NCI-H2081 treated with DMSO at 0.1 percent for 48 hours (cell line): Measurements from ENCODE around the gene ATP6V1G1.
A peak's percentile ranks its signal among the peaks of the same experiment; 100 is the strongest.
"Not testable (repeated sequence)": the region's sequence is repeated elsewhere in the genome, so short reads cannot be mapped to it uniquely, and the experiment has no call there.

ENCODE experiments used
- DNase-seq: peaks from one replicate; lab custom pipeline; 2025; lab: John Stamatoyannopoulos, UW

Gene ATP6V1G1

GRCh38 chr9:114587345-114588202 is at the start of gene ATP6V1G1:
Gene ATP6V1G1, plus strand, starts transcription at chr9:114587769. Its CDS starts 70 bp downstream, at chr9:114587839.
- DNase-seq = peak; percentile 91

GRCh38 chr9:114538241-114538640 is 49.3 kb upstream of the ATP6V1G1 start:
- DNase-seq = no peak

- no peak for DNase-seq
Observed at GRCh38 chr9:114539701-114540380, 47.7 kb upstream of the ATP6V1G1 start.

- DNase-seq = no peak
Observed at GRCh38 chr9:114545055-114545454, 42.5 kb upstream of the ATP6V1G1 start.

- no peak for DNase-seq
Observed at GRCh38 chr9:114546851-114547250, 40.7 kb upstream of the ATP6V1G1 start.

- no peak for DNase-seq
Observed at GRCh38 chr9:114549697-114550330, 37.8 kb upstream of the ATP6V1G1 start.

GRCh38 chr9:114551750-114552685 is 35.6 kb upstream of the ATP6V1G1 start:
- DNase-seq = no peak

GRCh38 chr9:114552706-114553105 is 34.9 kb upstream of the ATP6V1G1 start:
- DNase-seq = no peak

- no peak for DNase-seq
Observed at GRCh38 chr9:114553202-114553601, 34.4 kb upstream of the ATP6V1G1 start.

GRCh38 chr9:114555696-114556095 is 31.9 kb upstream of the ATP6V1G1 start:
- no peak for DNase-seq

GRCh38 chr9:114558027-114558675 is 29.4 kb upstream of the ATP6V1G1 start:
- DNase-seq = no peak

GRCh38 chr9:114559830-114560513 is 27.6 kb upstream of the ATP6V1G1 start:
- DNase-seq = no peak

- no peak for DNase-seq
Observed at GRCh38 chr9:114560956-114561355, 26.6 kb upstream of the ATP6V1G1 start.

- DNase-seq = no peak
Observed at GRCh38 chr9:114561771-114562170, 25.8 kb upstream of the ATP6V1G1 start.

- no peak for DNase-seq
Observed at GRCh38 chr9:114565204-114565603, 22.4 kb upstream of the ATP6V1G1 start.

GRCh38 chr9:114570742-114571141 is 16.8 kb upstream of the ATP6V1G1 start:
- DNase-seq = no peak

- DNase-seq = no peak
Observed at GRCh38 chr9:114571391-114571790, 16.2 kb upstream of the ATP6V1G1 start.

GRCh38 chr9:114572199-114572598 is 15.4 kb upstream of the ATP6V1G1 start:
- no peak for DNase-seq

GRCh38 chr9:114574438-114574837 is 13.1 kb upstream of the ATP6V1G1 start:
- no peak for DNase-seq

- not testable (repeated sequence) for DNase-seq
Observed at GRCh38 chr9:114576779-114577178, 10.8 kb upstream of the ATP6V1G1 start.
